Inflammatory macrophage treated with lipopolysaccharide for 1 hour (primary cell): ENCODE data around the gene VAV3.

Source experiments
- DNase-seq, 2 donors: peaks; one replicate each; pipeline ENCODE4 v3.0.0-alpha.2; 2020 to 2022

Gene VAV3

GRCh38 chr1:107626073-107626796, 338.7 kb downstream of the VAV3 start:
- no peak for DNase-seq

DNA sequence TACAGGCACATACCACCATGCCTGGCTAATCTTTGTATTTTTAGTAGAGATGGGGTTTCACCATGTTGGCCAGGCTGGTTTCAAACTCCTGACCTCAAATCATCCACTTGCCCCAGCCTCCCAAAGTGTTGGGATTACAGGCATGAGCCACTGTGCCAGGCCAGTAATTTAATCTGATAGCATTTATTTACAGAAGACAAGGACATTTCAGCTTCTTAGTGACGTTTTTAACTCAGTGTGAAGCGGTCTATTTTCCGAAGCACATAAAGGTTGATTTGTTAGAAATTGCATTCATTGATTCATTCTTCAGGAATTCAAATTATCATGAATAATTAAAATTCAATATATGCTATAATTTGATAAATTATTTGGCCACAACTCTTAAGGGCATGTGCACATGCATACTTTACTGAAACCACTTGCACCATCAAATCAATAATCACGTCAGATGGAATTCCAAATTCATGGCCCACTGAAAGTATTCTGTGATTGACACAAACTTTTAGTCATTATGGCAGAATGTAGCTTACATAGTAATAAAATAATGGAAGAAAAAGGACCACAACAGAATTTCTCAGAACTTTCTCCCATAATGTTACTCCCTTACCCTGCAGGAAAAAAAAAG, 339.5 kb downstream of the VAV3 start:
- DNase-seq: no peak

DNA sequence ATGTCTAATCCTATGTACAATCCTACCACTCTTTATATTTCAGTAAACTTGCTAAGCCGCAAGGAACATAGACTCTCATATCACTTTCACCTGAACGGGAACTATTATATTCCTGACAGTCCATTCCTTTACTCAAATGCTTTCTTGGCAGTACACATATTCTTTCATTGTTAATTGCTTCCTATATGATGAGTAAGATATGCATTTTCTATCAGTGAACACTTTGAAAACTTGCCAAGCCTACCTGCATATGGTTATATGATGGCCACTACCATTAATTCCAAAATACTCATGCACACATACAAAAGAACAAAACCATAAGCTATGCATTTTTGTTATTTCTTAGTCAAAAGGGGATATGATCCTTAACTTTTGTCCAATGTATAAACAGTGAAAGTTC, 341.5 kb downstream of the VAV3 start:
- no peak for DNase-seq

DNA sequence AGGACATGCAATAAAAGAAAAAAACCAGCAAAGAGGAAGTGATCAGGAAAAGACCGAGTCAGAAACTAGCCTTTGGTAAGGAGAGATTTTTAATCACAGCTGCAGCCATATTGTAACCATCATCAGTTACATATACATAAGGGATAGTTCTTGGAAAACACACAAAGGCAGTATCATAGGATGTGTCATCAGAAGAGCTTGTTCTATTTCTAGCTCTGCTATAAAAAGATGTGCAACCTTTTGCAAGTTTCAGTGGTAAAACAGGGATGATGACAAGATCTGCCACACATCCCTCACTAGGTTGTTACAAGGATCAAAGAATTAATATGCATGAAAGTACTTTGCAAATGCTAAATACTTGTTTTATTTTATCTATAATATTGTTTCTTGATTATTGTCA, 342.0 kb downstream of the VAV3 start:
- DNase-seq: no peak

DNA sequence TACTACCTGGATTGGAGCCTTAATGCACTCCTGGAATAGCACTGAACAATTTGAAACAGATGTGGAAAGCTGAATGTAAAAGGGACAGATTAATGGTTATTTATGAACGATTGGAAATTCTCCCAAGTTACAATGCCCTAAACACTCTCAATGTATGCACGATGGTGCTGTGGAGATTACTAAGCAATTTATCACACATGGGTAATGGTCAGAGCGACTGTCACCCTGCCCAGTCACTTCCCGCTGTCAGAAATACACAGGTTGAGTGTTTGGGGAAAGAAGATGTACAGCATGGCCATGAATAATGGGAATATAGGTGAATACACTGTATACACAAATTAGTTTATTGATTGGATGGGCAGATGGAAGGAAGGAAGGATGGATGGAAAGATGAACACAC, 342.4 kb downstream of the VAV3 start:
- no peak for DNase-seq

DNA sequence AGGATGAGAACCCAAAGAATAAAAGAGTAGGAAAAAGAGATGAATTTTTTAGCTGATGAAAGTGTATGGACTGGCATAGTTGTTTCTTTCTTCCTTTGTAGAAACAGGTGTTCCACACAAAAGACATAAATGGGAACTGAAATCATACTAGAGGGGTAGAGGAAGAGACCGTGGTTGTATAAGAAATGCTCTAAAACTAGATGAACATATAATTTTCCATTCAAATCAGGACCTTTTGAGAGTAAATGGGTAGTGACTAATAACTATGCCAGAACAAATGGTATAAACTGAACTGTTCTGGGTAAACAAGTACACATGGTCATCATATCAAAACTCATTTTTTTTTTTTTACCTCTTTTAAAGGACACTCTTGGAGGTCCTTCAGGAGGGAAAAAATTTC, 344.2 kb downstream of the VAV3 start:
- no peak for DNase-seq

GRCh38 chr1:107618539-107618938, 346.4 kb downstream of the VAV3 start:
- no peak for DNase-seq

DNA sequence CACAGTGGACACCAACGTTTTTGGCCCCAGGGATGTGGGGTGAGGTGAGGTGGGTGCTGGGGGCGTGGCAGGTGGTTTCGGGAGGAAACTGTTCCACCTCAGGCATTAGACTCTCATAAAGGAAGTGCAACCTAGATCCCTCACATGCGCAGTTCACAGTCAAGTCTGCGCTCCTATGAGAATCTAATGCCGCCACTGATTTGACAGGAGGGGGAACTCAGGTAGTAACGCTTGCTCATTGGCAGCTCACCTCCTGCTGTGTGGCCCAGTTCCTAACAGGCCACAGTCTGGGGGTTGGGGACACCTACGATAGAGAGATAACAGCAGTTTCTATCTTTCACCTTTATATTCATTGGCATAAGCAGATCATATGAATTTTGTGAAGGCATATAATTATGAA, 347.1 kb downstream of the VAV3 start:
- DNase-seq: no peak

- no peak for DNase-seq
Observed at GRCh38 chr1:107617456-107617855, 347.5 kb downstream of the VAV3 start.

- DNase-seq: no peak
Observed at GRCh38 chr1:107609808-107610207, 355.2 kb downstream of the VAV3 start.

DNA sequence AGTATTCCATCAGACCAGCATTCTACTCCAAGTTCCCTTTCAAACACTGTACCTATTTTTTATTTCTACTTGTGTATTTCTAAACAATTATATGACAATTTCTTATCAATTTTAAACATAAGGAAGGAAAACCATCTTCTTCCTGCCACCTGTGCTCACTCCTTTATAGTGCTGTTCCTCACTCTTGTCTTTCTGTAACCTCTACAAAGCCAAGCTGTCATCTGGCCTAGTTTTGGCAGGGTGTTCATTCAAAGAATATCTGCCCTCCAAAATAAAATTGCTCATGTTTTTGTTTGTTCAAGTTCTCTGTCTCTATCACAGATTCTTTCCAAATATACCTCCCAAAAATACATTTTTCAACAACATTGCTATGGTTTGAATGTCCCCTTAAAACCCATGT, 360.2 kb downstream of the VAV3 start:
- no peak for DNase-seq

DNA sequence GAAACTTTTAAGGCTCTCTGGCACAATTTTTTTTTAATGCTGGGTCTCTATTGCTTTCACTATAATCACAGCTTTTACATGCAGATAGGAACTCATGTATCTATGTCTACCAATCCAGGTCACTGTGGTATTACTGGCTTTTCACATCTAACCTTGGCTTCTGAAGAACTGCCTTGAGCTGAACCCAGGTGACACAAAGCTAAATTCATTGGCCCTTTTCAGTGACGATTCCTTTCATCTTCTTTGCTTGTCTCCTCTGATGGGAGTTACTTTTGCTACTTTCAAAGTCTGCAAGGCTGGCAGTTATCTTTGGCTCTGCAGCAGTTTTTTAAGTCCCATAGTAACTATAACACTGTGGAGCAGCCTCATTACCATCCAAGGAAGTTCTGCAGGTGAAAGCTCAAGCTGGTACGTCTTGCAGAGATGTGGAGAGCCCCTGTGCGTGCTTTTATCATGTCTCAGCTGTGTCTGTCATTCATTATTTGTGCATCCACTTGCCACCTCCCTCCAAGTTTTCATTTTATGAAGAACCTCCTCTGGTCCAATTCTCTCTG, 364.3 kb downstream of the VAV3 start:
- no peak for DNase-seq

DNA sequence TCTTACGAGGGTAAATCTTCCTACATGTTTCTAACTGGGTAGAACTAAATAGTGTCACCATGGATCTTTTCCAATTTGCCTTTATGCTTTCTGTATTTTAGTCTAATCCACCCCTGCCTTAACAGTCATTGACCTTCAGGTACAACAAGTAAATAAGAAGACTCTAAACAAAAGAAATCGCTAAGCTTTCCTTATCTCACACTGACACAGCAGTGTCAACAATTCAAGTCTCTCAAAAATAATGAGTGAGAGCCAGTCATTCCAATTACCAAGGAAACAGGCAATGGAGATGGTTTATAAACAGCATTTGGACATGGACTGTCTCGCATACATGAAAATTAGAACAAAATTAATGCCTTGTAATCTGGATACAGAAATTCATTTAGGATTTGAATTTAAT, 365.8 kb downstream of the VAV3 start:
- DNase-seq: no peak

DNA sequence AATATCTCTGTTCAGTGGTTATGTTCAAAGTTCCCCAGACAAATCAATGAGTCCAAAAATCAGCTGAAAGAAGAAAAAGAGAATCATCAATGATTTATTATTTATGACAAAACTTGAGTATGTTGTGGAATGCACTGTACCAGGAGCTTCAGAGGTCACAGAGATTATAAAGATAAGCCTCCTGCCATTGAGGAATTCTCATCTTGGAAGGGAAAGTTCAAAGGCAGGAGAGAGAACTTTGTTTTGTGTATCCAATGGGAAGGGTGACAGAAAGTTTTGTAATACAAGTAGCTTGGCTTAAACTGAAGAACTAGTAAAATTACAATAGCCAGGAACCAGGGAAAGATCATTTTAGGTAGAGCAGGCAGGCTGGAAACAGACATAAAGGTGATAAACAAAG, 367.7 kb downstream of the VAV3 start:
- no peak for DNase-seq

GRCh38 chr1:107594536-107594935, 370.4 kb downstream of the VAV3 start:
- DNase-seq: no peak

DNA sequence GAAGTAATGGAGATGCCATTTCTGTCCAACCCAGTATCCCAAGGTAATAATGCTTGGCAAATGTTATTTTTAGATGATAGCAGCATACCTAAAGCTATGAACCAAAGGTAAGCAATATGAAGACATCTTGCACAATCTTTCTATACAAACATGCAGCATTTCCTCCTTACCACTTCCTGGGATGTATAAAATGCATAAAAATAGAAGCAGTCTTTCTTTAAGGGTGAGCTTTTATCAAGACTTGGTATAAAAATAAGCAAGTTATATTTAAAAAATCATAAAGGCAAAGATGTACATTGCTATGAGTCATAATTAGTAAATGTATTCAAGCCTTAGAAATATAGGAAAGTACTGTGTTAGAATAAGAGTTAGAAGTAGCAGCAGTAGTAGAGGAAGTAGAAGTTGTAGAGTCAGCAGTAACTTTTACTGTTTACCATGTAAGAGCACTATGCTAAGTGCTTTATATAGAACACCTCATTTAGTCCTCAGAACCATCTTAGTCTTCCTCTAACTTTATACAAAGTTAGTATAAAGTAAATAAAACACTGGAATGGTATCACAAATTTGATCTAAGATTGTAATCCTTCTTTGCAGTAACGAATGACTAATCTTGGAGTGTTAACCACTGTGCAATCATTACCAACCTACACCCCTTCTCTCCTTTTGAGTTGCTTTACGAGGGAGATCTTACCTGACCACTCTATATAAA, 371.3 kb downstream of the VAV3 start:
- peak in 1 of 2 donors; percentile 8 for DNase-seq

DNA sequence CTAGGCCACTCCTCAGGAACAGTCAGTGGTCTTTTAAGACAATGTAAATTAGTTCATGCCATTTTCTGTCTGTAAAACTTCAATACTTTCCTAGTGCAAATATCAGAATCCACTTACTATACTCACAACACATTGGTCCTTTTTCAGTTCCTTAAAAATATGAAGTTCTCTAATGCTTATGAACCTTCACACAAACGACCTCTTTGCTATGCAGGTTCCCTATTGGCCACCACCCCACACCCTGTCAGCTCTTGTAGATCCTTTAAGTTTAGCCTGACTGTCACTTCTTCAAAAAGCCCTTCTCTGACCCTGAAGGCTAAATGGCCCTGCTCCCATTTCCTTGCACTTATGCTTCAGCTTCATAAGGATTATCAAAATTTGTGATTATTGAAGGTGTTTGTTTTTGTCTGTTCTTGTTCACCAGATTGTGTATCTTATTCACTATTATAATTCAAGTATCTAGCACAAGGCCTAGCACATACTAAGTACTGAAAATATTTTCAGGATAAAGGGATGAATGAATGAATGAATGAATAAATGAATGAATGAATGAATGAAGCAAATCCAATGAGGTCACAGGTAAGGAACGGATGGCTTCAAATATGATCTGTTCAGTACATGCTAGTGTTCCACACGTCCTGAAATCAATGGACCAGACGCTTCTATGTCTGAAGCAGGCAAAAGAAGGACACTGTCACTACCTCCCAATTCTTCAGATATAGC, 373.9 kb downstream of the VAV3 start:
- peak; percentile 10 to 13 for DNase-seq

- DNase-seq: no peak
Observed at GRCh38 chr1:107590087-107590486, 374.9 kb downstream of the VAV3 start.

- DNase-seq: no peak
Observed at GRCh38 chr1:107588321-107588720, 376.7 kb downstream of the VAV3 start.

GRCh38 chr1:107575226-107575625, 389.8 kb downstream of the VAV3 start:
- DNase-seq: no peak

- DNase-seq: no peak
Observed at GRCh38 chr1:107574044-107574443, 390.9 kb downstream of the VAV3 start.

- no peak for DNase-seq
Observed at GRCh38 chr1:107572674-107573211, 392.2 kb downstream of the VAV3 start.

GRCh38 chr1:107570768-107571167, 394.2 kb downstream of the VAV3 start:
- no peak for DNase-seq
